ENCODE measurements around the gene ENTHD1. TPM values are rescaled to one million over a fixed set of nuclear protein-coding genes. Genes with fewer than 3 reads are reported as not detected.
A peak's percentile ranks its signal among the peaks of the same experiment; 100 is the strongest.

The ENTHD1 gene
- total RNA-seq, 1 donor from 2014 or later: not detected

GRCh38 chr22:39703928-39704639, 189.5 kb downstream of the ENTHD1 start:
- no peak overlapping the region for H3K4me3 Mint-ChIP-seq (ENCODE audit: unreplicated experiment)

GRCh38 chr22:39703091-39703490, 190.5 kb downstream of the ENTHD1 start:
- Mint-ChIP-seq H3K27me3 (ENCODE audit: unreplicated experiment) (no peaks in the 10 kb centered on the region), H3K36me3 (ENCODE audit: unreplicated experiment) (no peaks in the 10 kb centered on the region), H3K27ac (ENCODE audit: unreplicated experiment) (no peak overlapping the region), H3K9me3 (ENCODE audit: unreplicated experiment) (peaks cover 3% of the 10 kb centered on the region), H3K4me1 (ENCODE audit: low read depth, unreplicated experiment) (peaks cover 15% of the 10 kb centered on the region), H3K4me3 (ENCODE audit: unreplicated experiment) (no peak overlapping the region)
- no peak for DNase-seq
- no peak for TF ChIP-seq CTCF (IDR thresholded peaks at IDR 0.05; ENCODE audit: partially characterized antibody, unreplicated experiment)

More at GRCh38 chr22:39703928-39704639, 189.5 kb downstream of the ENTHD1 start:
- H3K4me1 Mint-ChIP-seq (ENCODE audit: low read depth, unreplicated experiment): peaks cover 15% of the 10 kb centered on the region
- H3K36me3 Mint-ChIP-seq (ENCODE audit: unreplicated experiment): no peaks in the 10 kb centered on the region
- peaks cover 3% of the 10 kb centered on the region for H3K9me3 Mint-ChIP-seq (ENCODE audit: unreplicated experiment)
- H3K27ac Mint-ChIP-seq (ENCODE audit: unreplicated experiment): no peak overlapping the region
- no peak for TF ChIP-seq CTCF (IDR thresholded peaks at IDR 0.05; ENCODE audit: partially characterized antibody, unreplicated experiment)
- DNase-seq: peak; percentile 55
- H3K27me3 Mint-ChIP-seq (ENCODE audit: unreplicated experiment): no peaks in the 10 kb centered on the region

GRCh38 chr22:39700565-39700964, 193.0 kb downstream of the ENTHD1 start:
- no peak for DNase-seq
- no peak overlapping the region for H3K27ac Mint-ChIP-seq (ENCODE audit: unreplicated experiment)
- no peak overlapping the region for H3K4me3 Mint-ChIP-seq (ENCODE audit: unreplicated experiment)
- H3K27me3 Mint-ChIP-seq (ENCODE audit: unreplicated experiment): peaks cover 2% of the 10 kb centered on the region
- H3K4me1 Mint-ChIP-seq (ENCODE audit: low read depth, unreplicated experiment): peaks cover 12% of the 10 kb centered on the region
- no peak for TF ChIP-seq CTCF (IDR thresholded peaks at IDR 0.05; ENCODE audit: partially characterized antibody, unreplicated experiment)
- H3K9me3 Mint-ChIP-seq (ENCODE audit: unreplicated experiment): peaks cover 8% of the 10 kb centered on the region
- no peaks in the 10 kb centered on the region for H3K36me3 Mint-ChIP-seq (ENCODE audit: unreplicated experiment)

- peaks cover 2% of the 10 kb centered on the region for H3K27me3 Mint-ChIP-seq (ENCODE audit: unreplicated experiment)
- no peaks in the 10 kb centered on the region for H3K36me3 Mint-ChIP-seq (ENCODE audit: unreplicated experiment)
- H3K27ac Mint-ChIP-seq (ENCODE audit: unreplicated experiment): no peak overlapping the region
- no peak overlapping the region for H3K4me3 Mint-ChIP-seq (ENCODE audit: unreplicated experiment)
- peaks cover 8% of the 10 kb centered on the region for H3K9me3 Mint-ChIP-seq (ENCODE audit: unreplicated experiment)
- TF ChIP-seq CTCF (IDR thresholded peaks at IDR 0.05; ENCODE audit: partially characterized antibody, unreplicated experiment): no peak
- peaks cover 12% of the 10 kb centered on the region for H3K4me1 Mint-ChIP-seq (ENCODE audit: low read depth, unreplicated experiment)
- DNase-seq: no peak
Observed at GRCh38 chr22:39699631-39700360, 193.8 kb downstream of the ENTHD1 start.

All from glutamatergic neuron (in vitro differentiated cells).